Stomach (tissue), 4 donors: ENCODE measurements around the gene TMCC1.

ENCODE experiments used
- EP300 ChIP-seq: sonication (generic); formaldehyde crosslinking; IDR thresholded peaks from one replicate; pipeline ENCODE4 v1.6.1; 2017; ENCODE audit warnings: antibody characterized with exemption
- POLR2A ChIP-seq, 4 donors: fragments of 450-650 bp; IDR thresholded peaks; one replicate each; pipeline ENCODE4 v1.6.1; 2016; ENCODE audit warnings: antibody characterized with exemption in 4 of 4, control low read depth in 2 of 4, mild to moderate bottlenecking in 1 of 4, moderate library complexity in 1 of 4
- POLR2AphosphoS5 ChIP-seq, 3 donors: sonication (generic); formaldehyde crosslinking; IDR thresholded peaks; one replicate each; pipeline ENCODE4 v1.6.1; 2016; ENCODE audit warnings: antibody characterized with exemption in 3 of 3
- TF ChIP-seq, protein P1 (sequence below), 7 experiments: fragments of 450-650 bp in 4 of 7; fragments of 200-600 bp in 3 of 7; sonication (generic) in 3 of 7; IDR thresholded peaks; one replicate each; pipeline ENCODE4 v1.5.1; 2016 to 2019; ENCODE audit warnings: antibody characterized with exemption in 7 of 7, control low read depth in 2 of 7, mild to moderate bottlenecking in 1 of 7

GRCh38 chr3:129855170-129855831 is 38.2 kb downstream of the TMCC1 start:
- TF ChIP-seq, protein P1, sequence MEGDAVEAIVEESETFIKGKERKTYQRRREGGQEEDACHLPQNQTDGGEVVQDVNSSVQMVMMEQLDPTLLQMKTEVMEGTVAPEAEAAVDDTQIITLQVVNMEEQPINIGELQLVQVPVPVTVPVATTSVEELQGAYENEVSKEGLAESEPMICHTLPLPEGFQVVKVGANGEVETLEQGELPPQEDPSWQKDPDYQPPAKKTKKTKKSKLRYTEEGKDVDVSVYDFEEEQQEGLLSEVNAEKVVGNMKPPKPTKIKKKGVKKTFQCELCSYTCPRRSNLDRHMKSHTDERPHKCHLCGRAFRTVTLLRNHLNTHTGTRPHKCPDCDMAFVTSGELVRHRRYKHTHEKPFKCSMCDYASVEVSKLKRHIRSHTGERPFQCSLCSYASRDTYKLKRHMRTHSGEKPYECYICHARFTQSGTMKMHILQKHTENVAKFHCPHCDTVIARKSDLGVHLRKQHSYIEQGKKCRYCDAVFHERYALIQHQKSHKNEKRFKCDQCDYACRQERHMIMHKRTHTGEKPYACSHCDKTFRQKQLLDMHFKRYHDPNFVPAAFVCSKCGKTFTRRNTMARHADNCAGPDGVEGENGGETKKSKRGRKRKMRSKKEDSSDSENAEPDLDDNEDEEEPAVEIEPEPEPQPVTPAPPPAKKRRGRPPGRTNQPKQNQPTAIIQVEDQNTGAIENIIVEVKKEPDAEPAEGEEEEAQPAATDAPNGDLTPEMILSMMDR (IDR thresholded peaks at IDR 0.05): no peak
- TF ChIP-seq EP300 (no peak), POLR2A (IDR thresholded peaks at IDR 0.05) (no peak), POLR2AphosphoS5 (IDR thresholded peaks at IDR 0.05) (no peak)
